Endodermal cell (in vitro differentiated cells): ENCODE measurements around the gene TSNAX. TPM values are rescaled to one million over a fixed set of nuclear protein-coding genes. Genes with fewer than 3 reads are reported as not detected.

Source experiments
- DNase-seq: peaks from one replicate; pipeline ENCODE4 v3.0.0-alpha.2; 2017
- H3K27ac ChIP-seq: 2 replicates; pipeline ENCODE4 v1.5.1; 2013; ENCODE audit warnings: mild to moderate bottlenecking, low read depth, low read length, moderate library complexity
- H3K27me3 ChIP-seq: 2 replicates; pipeline ENCODE4 v1.6.1; 2013; ENCODE audit warnings: mild to moderate bottlenecking, low read length, moderate library complexity; ENCODE audit not compliant: insufficient read depth, control insufficient read depth, poor library complexity, severe bottlenecking
- H3K36me3 ChIP-seq: 2 replicates; pipeline ENCODE4 v1.7.0; 2013; ENCODE audit warnings: mild to moderate bottlenecking, low read length, moderate library complexity; ENCODE audit not compliant: control insufficient read depth, insufficient read depth
- H3K4me1 ChIP-seq: one replicate; pipeline ENCODE4 v1.7.0; 2013; ENCODE audit warnings: low read length; ENCODE audit not compliant: control insufficient read depth, insufficient read depth
- H3K4me3 ChIP-seq: 2 replicates; pipeline ENCODE4 v1.5.1; 2013; ENCODE audit warnings: mild to moderate bottlenecking, low read length, moderate library complexity
- H3K9ac ChIP-seq: 2 replicates; pipeline ENCODE4 v1.6.1; 2013; ENCODE audit warnings: mild to moderate bottlenecking, low read length, moderate library complexity; ENCODE audit not compliant: poor library complexity, severe bottlenecking; ENCODE audit errors: extremely low read depth
- H3K9me3 ChIP-seq: 2 replicates; pipeline ENCODE4 v1.6.1; 2013; ENCODE audit warnings: mild to moderate bottlenecking, low read length, moderate library complexity; ENCODE audit not compliant: control insufficient read depth
- H3K27ac Mint-ChIP-seq: 2 replicates; pipeline ENCODE4 v1.8.0; 2020; ENCODE audit warnings: mixed read lengths
- H3K27me3 Mint-ChIP-seq: 2 replicates; pipeline ENCODE4 v1.8.0; 2021; ENCODE audit warnings: mild to moderate bottlenecking, mixed read lengths; ENCODE audit not compliant: insufficient read depth
- H3K36me3 Mint-ChIP-seq: 2 replicates; pipeline ENCODE4 v1.8.0; 2020; ENCODE audit warnings: low read depth, mixed read lengths
- H3K4me1 Mint-ChIP-seq: 2 replicates; pipeline ENCODE4 v1.8.0; 2020; ENCODE audit warnings: mixed read lengths
- H3K4me3 Mint-ChIP-seq: 2 replicates; pipeline ENCODE4 v1.8.0; 2020; ENCODE audit warnings: mild to moderate bottlenecking, moderate library complexity, mixed read lengths
- H3K9me3 Mint-ChIP-seq: 2 replicates; pipeline ENCODE4 v1.8.0; 2020; ENCODE audit warnings: mild to moderate bottlenecking, mixed read lengths
- WGBS, 2 experiments: methylation state at CpG; one replicate each; pipeline versions ENCODE4 v1.1.5 to v1.1.7; 2013; ENCODE audit warnings: missing lambda C conversion rate in 2 of 2, mixed read lengths in 1 of 2; ENCODE audit not compliant: insufficient coverage in 1 of 2, insufficient read length in 1 of 2; 5-methylcytosine and 5-hydroxymethylcytosine counted together
- total RNA-seq, 2 donors: library from RNA; stranded (reverse); fragmentation: NEBNext Ultra II Directional in 1 of 2; extraction: Animal tissue kit (Norgen Biotek cat#: 25700) in 1 of 2; gene quantifications; 2 replicates in 1 of 2; 3 replicates in 1 of 2; pipeline ENCODE4 v1.2.1, GENCODE V29; 2021
- TF ChIP-seq, protein P1 (sequence below): fragments of 200-600 bp; sonication (generic); conservative IDR thresholded peaks from 2 replicates; pipeline ENCODE4 v1.5.0; 2021; ENCODE audit warnings: antibody characterized with exemption, mild to moderate bottlenecking

Gene TSNAX
- total RNA-seq, 2 donors from 2014 or later, result 38.3 to 45.6 TPM

DNA sequence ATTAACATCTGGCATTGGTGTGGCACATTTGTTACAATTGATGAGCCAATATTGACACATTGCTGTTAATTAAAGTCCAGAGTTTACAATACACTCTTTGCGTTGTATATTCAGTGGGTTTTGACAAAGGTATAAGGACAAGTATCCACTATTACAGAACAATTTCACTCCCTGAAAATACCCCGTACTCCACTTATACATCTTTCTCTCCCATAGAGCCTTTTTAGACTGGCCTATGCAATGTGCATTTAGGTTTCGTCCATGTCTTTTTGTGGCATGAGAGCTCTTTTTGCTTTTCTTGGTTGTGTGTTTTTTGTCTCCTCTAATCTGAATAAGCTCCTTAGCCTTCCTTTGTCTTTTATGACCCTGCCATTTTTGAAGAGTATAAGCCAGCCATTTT lies 40.6 kb upstream of the TSNAX start:
- Histone ChIP-seq H3K9ac (no peak overlapping the region), H3K27me3 (no peaks in the 10 kb centered on the region), H3K4me1 (no peaks in the 10 kb centered on the region), H3K4me3 (no peak overlapping the region), H3K36me3 (no peaks in the 10 kb centered on the region), H3K9me3 (no peaks in the 10 kb centered on the region), H3K27ac (no peak overlapping the region)
- whole genome bisulfite sequencing, 2 experiments, result 93 to 95% methylated on average over 3 of the region's 3 CpGs
- Mint-ChIP-seq H3K4me3 (no peak overlapping the region), H3K36me3 (no peaks in the 10 kb centered on the region), H3K27ac (no peak overlapping the region), H3K27me3 (no peaks in the 10 kb centered on the region), H3K9me3 (no peaks in the 10 kb centered on the region), H3K4me1 (no peaks in the 10 kb centered on the region)
- DNase-seq, result no peak
- TF ChIP-seq, protein P1, sequence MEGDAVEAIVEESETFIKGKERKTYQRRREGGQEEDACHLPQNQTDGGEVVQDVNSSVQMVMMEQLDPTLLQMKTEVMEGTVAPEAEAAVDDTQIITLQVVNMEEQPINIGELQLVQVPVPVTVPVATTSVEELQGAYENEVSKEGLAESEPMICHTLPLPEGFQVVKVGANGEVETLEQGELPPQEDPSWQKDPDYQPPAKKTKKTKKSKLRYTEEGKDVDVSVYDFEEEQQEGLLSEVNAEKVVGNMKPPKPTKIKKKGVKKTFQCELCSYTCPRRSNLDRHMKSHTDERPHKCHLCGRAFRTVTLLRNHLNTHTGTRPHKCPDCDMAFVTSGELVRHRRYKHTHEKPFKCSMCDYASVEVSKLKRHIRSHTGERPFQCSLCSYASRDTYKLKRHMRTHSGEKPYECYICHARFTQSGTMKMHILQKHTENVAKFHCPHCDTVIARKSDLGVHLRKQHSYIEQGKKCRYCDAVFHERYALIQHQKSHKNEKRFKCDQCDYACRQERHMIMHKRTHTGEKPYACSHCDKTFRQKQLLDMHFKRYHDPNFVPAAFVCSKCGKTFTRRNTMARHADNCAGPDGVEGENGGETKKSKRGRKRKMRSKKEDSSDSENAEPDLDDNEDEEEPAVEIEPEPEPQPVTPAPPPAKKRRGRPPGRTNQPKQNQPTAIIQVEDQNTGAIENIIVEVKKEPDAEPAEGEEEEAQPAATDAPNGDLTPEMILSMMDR, result no peak

DNA sequence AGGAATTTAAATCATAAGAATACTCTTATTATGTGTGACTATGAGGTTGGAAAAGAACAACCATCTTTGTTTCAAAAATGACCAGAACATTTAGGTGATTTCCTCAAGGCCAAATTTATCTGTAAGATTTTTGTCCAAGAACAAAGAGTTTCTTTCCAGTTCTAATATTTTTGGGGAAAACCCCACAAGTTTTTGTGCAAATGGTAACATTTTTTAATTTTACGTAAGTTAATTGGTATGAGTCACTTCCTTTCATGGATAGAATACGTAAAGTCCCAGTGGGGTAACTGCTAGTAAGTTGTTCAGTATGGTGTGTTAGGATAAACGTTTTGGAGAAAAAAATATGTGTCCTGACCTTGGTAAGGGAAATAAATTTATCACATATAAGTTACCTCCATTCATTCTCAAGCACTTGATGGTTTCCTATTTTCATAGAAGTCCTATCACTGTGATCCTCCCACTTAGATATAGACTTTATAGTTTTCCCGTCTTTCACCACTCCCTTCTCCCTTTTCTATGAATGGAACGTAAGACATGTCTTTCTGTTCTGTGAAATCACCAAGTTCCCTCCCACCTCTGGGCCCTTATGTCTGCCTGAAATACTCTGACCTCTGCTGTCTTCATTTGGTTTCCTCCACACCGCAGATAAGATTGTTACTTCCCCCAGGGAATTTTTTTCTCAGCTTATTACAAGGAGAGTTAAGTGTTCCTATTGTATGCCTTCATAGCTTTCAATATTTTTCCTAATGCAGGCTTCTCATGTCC lies 34.9 kb upstream of the TSNAX start:
- DNase-seq, result no peak
- TF ChIP-seq, protein P1, result no peak
- H3K27ac Mint-ChIP-seq, result no peak overlapping the region
- H3K36me3 Mint-ChIP-seq, result peaks cover 1% of the 10 kb centered on the region
- H3K27me3 Mint-ChIP-seq, result no peaks in the 10 kb centered on the region
- Histone ChIP-seq H3K4me1 (no peaks in the 10 kb centered on the region), H3K36me3 (no peaks in the 10 kb centered on the region), H3K27me3 (no peaks in the 10 kb centered on the region), H3K9ac (no peak overlapping the region), H3K9me3 (peaks cover 9% of the 10 kb centered on the region), H3K4me3 (no peak overlapping the region), H3K27ac (no peak overlapping the region)
- WGBS, 2 experiments, result 79 to 87% methylated on average over 3 to 5 of the region's 6 CpGs
- peaks cover 8% of the 10 kb centered on the region for H3K9me3 Mint-ChIP-seq
- H3K4me3 Mint-ChIP-seq, result no peak overlapping the region
- peaks cover 6% of the 10 kb centered on the region for H3K4me1 Mint-ChIP-seq

DNA sequence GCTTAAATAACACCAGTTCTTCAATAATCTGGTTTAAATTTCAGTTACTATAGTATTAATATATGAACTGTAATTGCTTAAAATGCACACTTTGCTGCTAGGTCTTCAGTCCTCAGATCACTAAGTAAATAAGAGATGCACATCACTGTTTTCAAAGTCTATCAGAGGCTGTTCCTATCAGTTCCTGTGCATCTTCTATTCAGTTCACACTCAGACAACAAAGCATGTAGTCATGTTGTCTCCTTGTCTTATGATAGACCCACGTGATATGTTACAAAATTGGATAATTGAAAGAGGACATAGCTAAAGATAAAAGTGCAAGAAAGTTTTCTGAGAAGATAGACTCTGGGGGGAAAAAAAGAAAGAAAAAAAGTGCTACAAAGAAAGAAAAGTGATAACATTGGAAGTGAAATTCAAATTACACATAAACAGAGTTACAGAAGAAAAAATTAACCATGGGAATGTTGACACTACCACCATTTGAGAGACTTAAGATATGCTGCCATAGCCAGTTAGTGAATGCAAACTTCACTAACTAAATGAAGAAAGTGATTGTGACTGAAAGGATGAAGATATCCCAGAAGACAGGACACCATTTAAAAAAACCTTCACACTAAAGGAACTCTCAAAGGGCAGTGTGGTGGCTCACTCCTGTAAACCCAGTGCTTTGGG lies 33.9 kb upstream of the TSNAX start:
- Mint-ChIP-seq H3K9me3 (peaks cover 18% of the 10 kb centered on the region), H3K27ac (no peak overlapping the region), H3K27me3 (no peaks in the 10 kb centered on the region), H3K4me1 (peaks cover 6% of the 10 kb centered on the region), H3K36me3 (peaks cover 3% of the 10 kb centered on the region), H3K4me3 (no peak overlapping the region)
- 64 to 88% methylated on average over 1 of the region's 1 CpG for WGBS, 2 experiments
- Histone ChIP-seq H3K27me3 (no peaks in the 10 kb centered on the region), H3K4me1 (no peaks in the 10 kb centered on the region), H3K9me3 (peaks cover 19% of the 10 kb centered on the region), H3K27ac (no peak overlapping the region), H3K4me3 (no peak overlapping the region), H3K36me3 (no peaks in the 10 kb centered on the region), H3K9ac (no peak overlapping the region)
- DNase-seq, result no peak
- TF ChIP-seq, protein P1, result no peak
